Endothelial cell (in vitro differentiated cells): ENCODE results near the gene SLC12A8. TPM values are rescaled to one million over a fixed set of nuclear protein-coding genes. Genes with fewer than 3 reads are reported as not detected.

ENCODE experiments used
- DNase-seq: peaks from one replicate; pipeline ENCODE4 v3.0.0; 2021; ENCODE audit warnings: low spot score
- H3K27ac Mint-ChIP-seq: one replicate; pipeline ENCODE4 v1.8.0; 2021; ENCODE audit warnings: mixed read lengths, inconsistent platforms; ENCODE audit not compliant: unreplicated experiment
- H3K27me3 Mint-ChIP-seq: one replicate; pipeline ENCODE4 v1.8.0; 2021; ENCODE audit warnings: mild to moderate bottlenecking, moderate library complexity, mixed read lengths, inconsistent platforms; ENCODE audit not compliant: unreplicated experiment
- H3K36me3 Mint-ChIP-seq: one replicate; pipeline ENCODE4 v1.8.0; 2021; ENCODE audit warnings: mild to moderate bottlenecking, low read depth, mixed read lengths, inconsistent platforms; ENCODE audit not compliant: unreplicated experiment
- H3K4me1 Mint-ChIP-seq: one replicate; pipeline ENCODE4 v1.8.0; 2021; ENCODE audit warnings: mild to moderate bottlenecking, mixed read lengths, inconsistent platforms; ENCODE audit not compliant: unreplicated experiment
- H3K4me3 Mint-ChIP-seq: one replicate; pipeline ENCODE4 v1.8.0; 2021; ENCODE audit warnings: mild to moderate bottlenecking, mixed read lengths, inconsistent platforms; ENCODE audit not compliant: unreplicated experiment
- H3K9me3 Mint-ChIP-seq: one replicate; pipeline ENCODE4 v1.8.0; 2021; ENCODE audit warnings: mixed read lengths, inconsistent platforms; ENCODE audit not compliant: unreplicated experiment
- total RNA-seq: library from RNA; stranded (reverse); fragmentation: NEBNext Ultra II Directional; extraction: Animal tissue kit (Norgen Biotek cat#: 25700); gene quantifications from one replicate; pipeline ENCODE4 v1.2.1, GENCODE V29; 2021; ENCODE audit not compliant: unreplicated experiment
- TF ChIP-seq, protein P1 (sequence below): fragments of 200-600 bp; sonication (generic); IDR thresholded peaks from one replicate; pipeline ENCODE4 v1.5.0; 2021; ENCODE audit warnings: antibody characterized with exemption; ENCODE audit not compliant: unreplicated experiment

SLC12A8 gene
- total RNA-seq, 1 donor from 2014 or later = 0.54 TPM

DNA sequence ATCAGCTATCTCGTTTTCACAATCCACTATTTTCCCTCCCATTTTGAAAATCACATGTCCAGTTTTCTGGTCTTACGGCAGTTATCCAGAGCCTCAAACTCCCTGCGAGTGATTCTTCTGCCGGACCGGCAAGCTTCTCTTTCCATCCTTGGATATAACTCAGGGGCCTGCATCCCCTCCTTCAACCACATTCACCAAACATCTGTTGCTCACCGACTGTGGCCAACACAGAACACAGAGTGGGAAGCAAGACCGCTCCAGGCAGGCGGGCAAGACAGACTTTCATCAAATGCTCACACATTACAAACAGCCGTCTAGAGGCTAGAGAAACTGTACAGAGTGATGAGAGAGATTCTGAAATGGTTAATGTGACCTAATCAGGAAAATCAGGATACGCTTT lies 7.6 kb upstream of the SLC12A8 start:
- no peaks in the 10 kb centered on the region for H3K9me3 Mint-ChIP-seq
- TF ChIP-seq, protein P1, sequence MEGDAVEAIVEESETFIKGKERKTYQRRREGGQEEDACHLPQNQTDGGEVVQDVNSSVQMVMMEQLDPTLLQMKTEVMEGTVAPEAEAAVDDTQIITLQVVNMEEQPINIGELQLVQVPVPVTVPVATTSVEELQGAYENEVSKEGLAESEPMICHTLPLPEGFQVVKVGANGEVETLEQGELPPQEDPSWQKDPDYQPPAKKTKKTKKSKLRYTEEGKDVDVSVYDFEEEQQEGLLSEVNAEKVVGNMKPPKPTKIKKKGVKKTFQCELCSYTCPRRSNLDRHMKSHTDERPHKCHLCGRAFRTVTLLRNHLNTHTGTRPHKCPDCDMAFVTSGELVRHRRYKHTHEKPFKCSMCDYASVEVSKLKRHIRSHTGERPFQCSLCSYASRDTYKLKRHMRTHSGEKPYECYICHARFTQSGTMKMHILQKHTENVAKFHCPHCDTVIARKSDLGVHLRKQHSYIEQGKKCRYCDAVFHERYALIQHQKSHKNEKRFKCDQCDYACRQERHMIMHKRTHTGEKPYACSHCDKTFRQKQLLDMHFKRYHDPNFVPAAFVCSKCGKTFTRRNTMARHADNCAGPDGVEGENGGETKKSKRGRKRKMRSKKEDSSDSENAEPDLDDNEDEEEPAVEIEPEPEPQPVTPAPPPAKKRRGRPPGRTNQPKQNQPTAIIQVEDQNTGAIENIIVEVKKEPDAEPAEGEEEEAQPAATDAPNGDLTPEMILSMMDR = no peak
- H3K27ac Mint-ChIP-seq = no peak overlapping the region
- H3K4me1 Mint-ChIP-seq = peaks cover 2% of the 10 kb centered on the region
- H3K4me3 Mint-ChIP-seq = no peak overlapping the region
- no peak for DNase-seq
- H3K36me3 Mint-ChIP-seq = no peaks in the 10 kb centered on the region
- H3K27me3 Mint-ChIP-seq = no peaks in the 10 kb centered on the region

DNA sequence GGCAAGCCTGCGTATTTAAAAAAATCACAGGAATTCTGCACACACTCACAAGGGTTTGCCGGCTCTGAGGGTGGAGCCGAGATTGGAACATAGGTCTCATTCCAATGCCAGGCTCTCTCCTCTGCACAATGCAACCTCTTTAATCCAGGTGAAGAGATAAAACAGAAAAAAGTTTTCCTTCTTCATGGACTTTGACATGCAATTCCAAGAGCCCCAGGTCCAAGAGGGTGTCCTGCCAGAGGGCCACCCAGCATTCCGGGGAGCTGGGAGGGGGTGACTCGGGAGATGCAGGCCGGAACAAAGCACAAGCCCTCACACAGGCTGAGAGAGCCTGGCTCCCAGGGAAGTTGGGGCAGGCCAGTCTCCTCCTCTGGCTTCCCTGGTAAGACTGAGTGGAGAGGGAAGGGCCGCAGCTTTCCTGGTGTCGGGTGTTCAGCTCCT lies 6.7 kb upstream of the SLC12A8 start:
- Mint-ChIP-seq H3K27ac (no peak overlapping the region), H3K4me1 (no peaks in the 10 kb centered on the region), H3K9me3 (no peaks in the 10 kb centered on the region), H3K27me3 (peaks cover 1% of the 10 kb centered on the region), H3K4me3 (no peak overlapping the region), H3K36me3 (no peaks in the 10 kb centered on the region)
- TF ChIP-seq, protein P1 = no peak
- DNase-seq = no peak

- Mint-ChIP-seq H3K4me1 (peaks cover 7% of the 10 kb centered on the region), H3K36me3 (no peaks in the 10 kb centered on the region), H3K27ac (no peak overlapping the region), H3K9me3 (no peaks in the 10 kb centered on the region), H3K27me3 (peaks cover 11% of the 10 kb centered on the region), H3K4me3 (no peak overlapping the region)
- no peak for DNase-seq
- TF ChIP-seq, protein P1 = no peak
Observed at GRCh38 chr3:125214738-125215137, 2.2 kb upstream of the SLC12A8 start.

- DNase-seq = no peak
- no peaks in the 10 kb centered on the region for H3K36me3 Mint-ChIP-seq
- peaks cover 7% of the 10 kb centered on the region for H3K4me1 Mint-ChIP-seq
- no peak overlapping the region for H3K27ac Mint-ChIP-seq
- H3K4me3 Mint-ChIP-seq = no peak overlapping the region
- TF ChIP-seq, protein P1 = no peak
- peaks cover 11% of the 10 kb centered on the region for H3K27me3 Mint-ChIP-seq
- H3K9me3 Mint-ChIP-seq = no peaks in the 10 kb centered on the region
Observed at GRCh38 chr3:125213946-125214542, 1.5 kb upstream of the SLC12A8 start.

DNA sequence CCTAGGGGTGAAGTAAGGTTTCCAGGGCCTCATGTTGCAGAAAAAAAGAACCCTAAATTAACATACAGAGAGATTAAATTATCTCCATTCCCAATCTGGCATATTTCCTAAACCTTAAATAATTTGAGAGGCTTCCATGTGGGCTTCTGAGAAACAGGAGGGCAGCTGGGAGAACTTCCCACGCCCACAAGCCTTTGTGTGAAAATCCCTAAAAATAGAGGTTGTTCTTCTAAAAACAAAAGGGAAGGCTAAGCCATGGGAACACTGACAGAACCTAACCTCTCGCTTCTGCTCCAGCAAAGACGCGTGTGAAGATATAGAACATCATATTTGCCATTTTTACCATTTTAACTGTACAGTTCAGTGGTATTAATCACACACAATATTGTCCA lies 812 bp upstream of the SLC12A8 start:
- DNase-seq = no peak
- no peaks in the 10 kb centered on the region for H3K9me3 Mint-ChIP-seq

More for the DNA sequence above, 812 bp upstream of the SLC12A8 start:
- Mint-ChIP-seq H3K27ac (no peak overlapping the region), H3K36me3 (peaks cover 3% of the 10 kb centered on the region), H3K4me3 (no peak overlapping the region), H3K27me3 (peaks cover 11% of the 10 kb centered on the region), H3K4me1 (peaks cover 7% of the 10 kb centered on the region)
- TF ChIP-seq, protein P1 = no peak
